Measurements from ENCODE around the gene NLGN2.

The NLGN2 gene

DNA sequence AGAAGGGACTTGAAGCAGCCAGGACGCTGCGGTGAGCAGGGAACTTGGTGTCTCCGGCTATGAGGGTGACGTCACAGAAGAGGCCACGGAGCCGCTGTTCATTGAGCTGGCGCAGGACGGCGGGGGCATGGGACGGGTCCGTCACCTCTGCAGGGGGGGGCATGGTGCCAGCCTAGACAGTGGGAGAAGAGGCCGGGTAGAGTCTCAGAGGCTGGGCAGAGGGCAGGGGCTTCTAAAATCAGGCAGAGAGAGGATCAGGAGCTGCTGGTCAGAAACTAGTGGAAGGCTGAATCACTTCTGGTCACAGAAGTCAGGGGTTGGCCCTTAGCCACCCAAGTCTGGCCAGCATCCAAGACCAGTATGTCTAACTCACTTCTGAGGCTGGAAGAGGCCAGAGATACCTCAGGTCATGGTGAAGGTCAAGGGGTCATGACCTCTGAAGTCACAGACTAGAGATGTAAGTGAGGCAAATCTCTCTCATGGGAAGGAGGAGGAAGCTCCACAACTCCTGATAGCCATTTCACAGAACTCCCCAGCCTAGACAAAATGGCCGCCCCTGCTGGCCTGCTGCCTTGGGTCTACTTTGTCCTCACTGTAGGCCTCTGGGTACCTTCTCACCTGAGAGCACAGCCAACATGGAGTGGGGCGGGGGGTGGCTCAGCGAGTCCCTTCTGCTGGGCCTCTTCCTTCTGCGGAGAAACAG, 59.1 kb downstream of the NLGN2 start:
- no peak for DNase-seq

DNA sequence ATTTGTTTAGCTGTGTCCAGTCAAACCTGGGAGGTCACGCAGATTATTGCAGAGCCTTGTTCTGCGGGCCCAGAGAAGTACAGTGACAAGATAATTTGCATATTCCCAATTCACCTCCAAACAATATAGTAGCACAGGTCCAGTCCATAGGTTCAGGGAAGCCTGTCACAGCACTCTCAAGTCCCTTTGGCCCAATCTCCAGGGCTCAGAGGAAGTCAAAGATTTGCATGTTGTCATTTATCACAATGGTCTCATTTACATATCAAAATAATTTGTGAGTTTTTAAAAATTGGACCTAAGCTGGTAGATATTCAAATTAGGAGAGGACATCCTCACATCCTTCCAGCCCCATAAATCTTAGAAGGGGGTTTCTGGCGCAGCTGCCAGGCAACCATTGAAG, 59.9 kb downstream of the NLGN2 start:
- no peak for DNase-seq

DNA sequence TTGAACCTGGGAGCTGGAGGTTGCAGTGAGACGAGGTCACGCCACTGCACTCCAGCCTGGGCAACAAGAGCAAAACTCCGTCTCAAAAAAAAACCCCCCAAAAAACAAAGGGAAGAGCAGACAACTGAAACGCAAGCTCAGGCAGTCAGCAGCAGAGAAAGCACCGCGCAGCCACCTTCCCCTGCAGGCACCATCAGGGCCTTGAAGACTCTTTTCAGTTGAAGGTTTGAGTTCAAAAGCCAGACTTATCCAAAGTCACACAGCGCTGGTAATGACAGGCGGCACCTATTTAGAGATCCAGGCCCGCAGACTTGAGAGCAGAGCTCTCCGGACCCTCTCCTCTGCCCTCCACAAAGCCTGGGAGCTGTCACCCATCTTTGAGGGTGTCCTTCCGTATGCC, 60.6 kb downstream of the NLGN2 start:
- no peak for DNase-seq

DNA sequence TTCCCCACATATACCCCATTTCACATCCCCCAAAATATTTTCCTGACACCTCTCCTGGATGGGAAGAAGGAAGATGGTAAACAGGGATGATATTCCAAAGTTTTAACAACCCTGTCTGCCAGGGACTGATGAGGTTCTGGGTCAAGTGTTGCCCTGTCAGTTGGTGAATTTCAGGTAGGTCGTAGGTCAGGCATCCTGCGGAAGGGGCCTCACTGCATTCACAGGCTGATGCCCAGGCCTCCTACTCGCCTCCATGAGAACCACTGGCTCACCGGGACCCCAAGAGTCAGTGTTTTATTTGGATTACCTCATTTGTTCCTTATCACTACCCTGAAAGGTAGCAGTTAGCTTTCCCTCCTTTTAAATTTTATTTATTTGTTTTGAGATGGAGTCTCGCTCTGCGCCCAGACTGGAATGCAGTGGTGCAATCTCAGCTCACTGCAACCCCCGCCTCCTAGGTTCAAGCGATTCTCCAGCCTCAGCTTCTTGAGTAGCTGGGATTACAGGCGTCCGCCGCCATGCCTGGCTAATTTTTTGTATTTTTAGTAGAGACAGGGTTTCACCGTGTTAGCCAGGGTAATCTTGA, 61.3 kb downstream of the NLGN2 start:
- no peak for DNase-seq
